HepG2 (cell line): ENCODE data around the gene RELL1. TPM values are rescaled to one million over a fixed set of nuclear protein-coding genes. Genes with fewer than 3 reads are reported as not detected.

Experiments
- ATRX ChIP-seq: sonication (generic); formaldehyde crosslinking; IDR thresholded peaks from 2 replicates; pipeline ENCODE4 v1.4.0; 2020; ENCODE audit warnings: missing genetic modification reagents, borderline replicate concordance
- IKZF1 ChIP-seq: fragments of 450-650 bp; IDR thresholded peaks from 2 replicates; pipeline ENCODE4 v1.7.1; 2016
- PHB2 ChIP-seq: fragments of 450-650 bp; IDR thresholded peaks from 2 replicates; pipeline ENCODE4 v1.6.1; 2018; ENCODE audit not compliant: partially characterized antibody
- RAD51 ChIP-seq: fragments of 450-650 bp; IDR thresholded peaks from 2 replicates; pipeline ENCODE4 v1.6.1; 2016; ENCODE audit warnings: borderline replicate concordance
- SNAPC4 ChIP-seq: sonication (generic); formaldehyde crosslinking; IDR thresholded peaks from 2 replicates; pipeline ENCODE4 v1.4.0; 2020; ENCODE audit warnings: mild to moderate bottlenecking, missing genetic modification reagents
- TSC22D2 ChIP-seq: sonication (generic); formaldehyde crosslinking; IDR thresholded peaks from 2 replicates; pipeline ENCODE4 v1.5.1; 2020; ENCODE audit warnings: missing genetic modification reagents, mild to moderate bottlenecking, borderline replicate concordance
- ZBTB2 ChIP-seq: sonication (generic); formaldehyde crosslinking; IDR thresholded peaks from 2 replicates; pipeline ENCODE4 v1.8.0; 2022; ENCODE audit warnings: low read depth, missing genetic modification reagents
- ZBTB43 ChIP-seq: sonication (generic); formaldehyde crosslinking; conservative IDR thresholded peaks from 2 replicates; pipeline ENCODE4 v1.4.0; 2020; ENCODE audit warnings: missing genetic modification reagents
- ZNF207 ChIP-seq: fragments of 450-650 bp; IDR thresholded peaks from 2 replicates; pipeline ENCODE4 v1.6.1; 2016; ENCODE audit warnings: antibody characterized with exemption, borderline replicate concordance
- ZNF850 ChIP-seq: sonication (generic); formaldehyde crosslinking; conservative IDR thresholded peaks from 2 replicates; pipeline ENCODE4 v1.9.0; 2021; ENCODE audit warnings: mild to moderate bottlenecking, missing genetic modification reagents
- polyA plus RNA-seq, 8 experiments: library from polyadenylated mRNA; depleted of rRNA in 3 of 8; stranded (reverse) in 7 of 8; unstranded in 1 of 8; fragments of >200 nt; fragmentation: Illumina TruSeq in 4 of 8; extraction: Trizol in 4 of 8; gene quantifications; 2 replicates each; pipeline versions ENCODE4 v1.2.1 to v1.2.3, GENCODE V29; 2011 to 2016; ENCODE audit warnings: low read depth in 4 of 8, missing spikeins in 1 of 8, mixed read lengths in 1 of 8; ENCODE audit not compliant: insufficient read depth in 1 of 8
- total RNA-seq, 5 experiments: library from RNA; depleted of rRNA; stranded (reverse); fragments of >200 nt; fragmentation: Illumina TruSeq; extraction: Trizol; gene quantifications; 2 replicates each; pipeline ENCODE4 v1.2.3, GENCODE V29; 2016; ENCODE audit warnings: low read depth in 1 of 5

The RELL1 gene
- total and polyA plus RNA-seq, 2 of the 13 experiments (the other 11 are each of a cell fraction or from before 2014, with no cell fraction given), result 8.4 to 58.4 TPM

- no peak for TF ChIP-seq ZBTB2
- no peak for TF ChIP-seq RAD51
- no peak for TF ChIP-seq IKZF1
- no peak for TF ChIP-seq TSC22D2 (CRISPR knock-in tag)
- TF ChIP-seq ATRX (CRISPR knock-in tag), result no peak
- no peak for TF ChIP-seq ZNF207
- TF ChIP-seq PHB2, result no peak
- no peak for TF ChIP-seq ZNF850 (CRISPR knock-in tag)
- TF ChIP-seq ZBTB43 (CRISPR knock-in tag), result no peak
- no peak for TF ChIP-seq SNAPC4 (CRISPR knock-in tag)
Observed at GRCh38 chr4:37659696-37660095, 26.5 kb downstream of the RELL1 start (continued).
